ENCODE results near the gene SOHLH1.

GRCh38 chr9:135670721-135671590 is 28.3 kb downstream of the SOHLH1 start:
- TF ChIP-seq FOXM1 (IDR thresholded peaks at IDR 0.05; ENCODE audit: borderline replicate concordance, low read depth) = no peak
- TF ChIP-seq TEAD4 (IDR thresholded peaks at IDR 0.05) = no peak
- no peak for TF ChIP-seq EP300 (IDR thresholded peaks at IDR 0.05; ENCODE audit: borderline replicate concordance)
- no peak for TF ChIP-seq NFIC (IDR thresholded peaks at IDR 0.05)
- no peak for TF ChIP-seq TAF1 (IDR thresholded peaks at IDR 0.05; ENCODE audit: low read depth)
- TF ChIP-seq TCF12 (IDR thresholded peaks at IDR 0.05; ENCODE audit: low read depth) = no peak
- no peak for TF ChIP-seq USF1 (IDR thresholded peaks at IDR 0.05)
- TF ChIP-seq RAD21 (IDR thresholded peaks at IDR 0.05; ENCODE audit: low read depth) = no peak
- TF ChIP-seq YY1 (IDR thresholded peaks at IDR 0.05; ENCODE audit: low read depth) = no peak
